Parathyroid adenoma (tissue), 2 donors: ENCODE measurements around the gene LRRTM4.

ENCODE experiments used
- H2AFZ ChIP-seq: fragments of 300-600 bp; sonication (generic); one replicate; pipeline ENCODE4 v1.7.0; 2017; ENCODE audit warnings: antibody characterized with exemption, mild to moderate bottlenecking
- H3K27ac ChIP-seq: fragments of 300-600 bp; sonication (generic); one replicate; pipeline ENCODE4 v1.7.0; 2017
- H3K27me3 ChIP-seq: fragments of 300-600 bp; sonication (generic); one replicate; pipeline ENCODE4 v1.7.0; 2017; ENCODE audit warnings: low read length; ENCODE audit not compliant: control insufficient read depth, insufficient read depth
- H3K36me3 ChIP-seq: fragments of 300-600 bp; sonication (generic); one replicate; pipeline ENCODE4 v1.7.0; 2017; ENCODE audit warnings: low read length; ENCODE audit not compliant: control insufficient read depth, insufficient read depth
- H3K4me1 ChIP-seq: fragments of 300-600 bp; sonication (generic); one replicate; pipeline ENCODE4 v1.7.0; 2017; ENCODE audit warnings: control low read depth
- H3K4me2 ChIP-seq: fragments of 300-600 bp; sonication (generic); one replicate; pipeline ENCODE4 v1.7.0; 2017; ENCODE audit warnings: low read length
- H3K4me3 ChIP-seq: fragments of 300-600 bp; sonication (generic); one replicate; pipeline ENCODE4 v1.7.0; 2017; ENCODE audit warnings: low read depth, low read length
- H3K79me2 ChIP-seq: fragments of 300-600 bp; sonication (generic); one replicate; pipeline ENCODE4 v1.7.0; 2017; ENCODE audit warnings: control low read depth
- H3K9ac ChIP-seq: fragments of 300-600 bp; sonication (generic); one replicate; pipeline ENCODE4 v1.7.0; 2017; ENCODE audit warnings: mild to moderate bottlenecking
- H3K9me3 ChIP-seq: fragments of 300-600 bp; sonication (generic); one replicate; pipeline ENCODE4 v1.7.0; 2017; ENCODE audit warnings: low read length; ENCODE audit not compliant: control insufficient read depth
- TF ChIP-seq, protein P1 (sequence below): fragments of 300-600 bp; sonication (generic); IDR thresholded peaks from one replicate; pipeline ENCODE4 v1.7.0; 2017; ENCODE audit warnings: antibody characterized with exemption, mild to moderate bottlenecking
- donor health status: primary hyperparathyroidism.

Gene LRRTM4

DNA sequence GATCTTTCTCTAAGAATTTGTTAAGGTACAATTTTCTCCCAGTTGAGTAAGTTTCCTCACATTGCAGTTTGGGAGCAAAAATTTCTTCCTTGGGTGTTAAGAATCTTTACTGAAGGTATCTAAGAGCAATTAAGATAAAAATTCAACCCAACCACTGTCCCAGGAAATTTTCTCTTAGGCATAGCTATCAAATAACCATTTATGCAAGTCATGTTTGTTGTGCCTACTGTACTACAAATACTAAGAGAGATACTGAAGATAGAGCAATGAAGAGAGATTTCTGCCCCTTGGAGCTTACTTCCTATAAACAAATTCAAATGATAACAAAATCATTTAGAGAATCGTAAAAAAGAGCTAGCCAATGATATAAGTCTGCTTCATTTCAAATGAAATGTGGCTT is 402.8 kb downstream of the LRRTM4 start:
- no peaks in the 10 kb centered on the region for H3K27me3 ChIP-seq
- no peaks in the 10 kb centered on the region for H3K79me2 ChIP-seq
- no peaks in the 10 kb centered on the region for H3K4me1 ChIP-seq
- H3K27ac ChIP-seq = no peak overlapping the region
- no peak overlapping the region for H3K9ac ChIP-seq
- H3K36me3 ChIP-seq = no peaks in the 10 kb centered on the region
- TF ChIP-seq, protein P1, sequence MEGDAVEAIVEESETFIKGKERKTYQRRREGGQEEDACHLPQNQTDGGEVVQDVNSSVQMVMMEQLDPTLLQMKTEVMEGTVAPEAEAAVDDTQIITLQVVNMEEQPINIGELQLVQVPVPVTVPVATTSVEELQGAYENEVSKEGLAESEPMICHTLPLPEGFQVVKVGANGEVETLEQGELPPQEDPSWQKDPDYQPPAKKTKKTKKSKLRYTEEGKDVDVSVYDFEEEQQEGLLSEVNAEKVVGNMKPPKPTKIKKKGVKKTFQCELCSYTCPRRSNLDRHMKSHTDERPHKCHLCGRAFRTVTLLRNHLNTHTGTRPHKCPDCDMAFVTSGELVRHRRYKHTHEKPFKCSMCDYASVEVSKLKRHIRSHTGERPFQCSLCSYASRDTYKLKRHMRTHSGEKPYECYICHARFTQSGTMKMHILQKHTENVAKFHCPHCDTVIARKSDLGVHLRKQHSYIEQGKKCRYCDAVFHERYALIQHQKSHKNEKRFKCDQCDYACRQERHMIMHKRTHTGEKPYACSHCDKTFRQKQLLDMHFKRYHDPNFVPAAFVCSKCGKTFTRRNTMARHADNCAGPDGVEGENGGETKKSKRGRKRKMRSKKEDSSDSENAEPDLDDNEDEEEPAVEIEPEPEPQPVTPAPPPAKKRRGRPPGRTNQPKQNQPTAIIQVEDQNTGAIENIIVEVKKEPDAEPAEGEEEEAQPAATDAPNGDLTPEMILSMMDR = no peak
- H3K4me2 ChIP-seq = no peak overlapping the region
- H2AFZ ChIP-seq = no peak overlapping the region
- H3K9me3 ChIP-seq = no peaks in the 10 kb centered on the region
- no peak overlapping the region for H3K4me3 ChIP-seq

DNA sequence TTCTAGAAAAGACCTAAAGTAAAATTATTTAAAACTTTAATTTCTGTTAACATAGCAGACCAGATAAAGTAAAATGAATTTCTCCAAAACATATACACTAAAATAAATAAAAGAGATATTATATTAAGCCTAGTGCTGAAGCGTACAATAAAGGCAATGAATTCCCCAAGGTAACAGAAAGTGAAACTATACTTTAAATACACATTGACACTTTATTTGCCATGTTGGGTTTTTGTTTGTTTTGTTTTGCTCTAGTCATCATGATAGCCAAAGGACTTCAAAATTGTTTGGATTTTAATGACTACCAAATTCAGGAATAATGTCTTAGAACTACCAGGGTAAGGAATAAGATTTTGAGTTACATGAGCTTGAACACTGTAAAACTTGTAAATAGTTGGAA is 413.3 kb downstream of the LRRTM4 start:
- H3K9me3 ChIP-seq = no peaks in the 10 kb centered on the region
- H3K36me3 ChIP-seq = no peaks in the 10 kb centered on the region
- H3K27ac ChIP-seq = no peak overlapping the region
- H3K4me1 ChIP-seq = no peaks in the 10 kb centered on the region
- no peaks in the 10 kb centered on the region for H3K27me3 ChIP-seq
- H3K4me3 ChIP-seq = no peak overlapping the region
- no peak overlapping the region for H2AFZ ChIP-seq
- TF ChIP-seq, protein P1 = no peak
- H3K79me2 ChIP-seq = no peaks in the 10 kb centered on the region
- no peak overlapping the region for H3K4me2 ChIP-seq
- no peak overlapping the region for H3K9ac ChIP-seq

DNA sequence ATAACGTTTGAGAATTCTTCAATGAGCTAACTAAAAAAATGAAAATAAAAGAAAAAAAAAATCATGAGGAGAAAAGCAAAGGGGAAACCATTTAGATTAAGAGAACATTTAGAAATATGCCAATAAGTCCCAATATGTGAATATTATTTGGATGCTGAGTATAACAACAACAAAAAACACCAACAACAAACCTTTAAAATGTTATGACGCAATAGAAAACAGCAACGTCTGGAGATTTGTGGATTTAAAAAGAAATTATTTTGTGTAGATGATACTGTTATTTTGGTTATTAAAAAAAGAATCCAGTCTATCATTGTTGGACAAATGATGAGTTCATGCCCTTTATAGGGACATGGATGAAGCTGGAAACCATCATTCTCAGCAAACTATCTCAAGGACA is 417.2 kb downstream of the LRRTM4 start:
- no peak overlapping the region for H2AFZ ChIP-seq
- no peak overlapping the region for H3K4me2 ChIP-seq
- H3K9ac ChIP-seq = no peak overlapping the region
- no peaks in the 10 kb centered on the region for H3K4me1 ChIP-seq
- H3K79me2 ChIP-seq = no peaks in the 10 kb centered on the region
- TF ChIP-seq, protein P1 = no peak
- H3K9me3 ChIP-seq = no peaks in the 10 kb centered on the region
- no peak overlapping the region for H3K27ac ChIP-seq
- no peaks in the 10 kb centered on the region for H3K36me3 ChIP-seq
- no peak overlapping the region for H3K4me3 ChIP-seq
- H3K27me3 ChIP-seq = no peaks in the 10 kb centered on the region

DNA sequence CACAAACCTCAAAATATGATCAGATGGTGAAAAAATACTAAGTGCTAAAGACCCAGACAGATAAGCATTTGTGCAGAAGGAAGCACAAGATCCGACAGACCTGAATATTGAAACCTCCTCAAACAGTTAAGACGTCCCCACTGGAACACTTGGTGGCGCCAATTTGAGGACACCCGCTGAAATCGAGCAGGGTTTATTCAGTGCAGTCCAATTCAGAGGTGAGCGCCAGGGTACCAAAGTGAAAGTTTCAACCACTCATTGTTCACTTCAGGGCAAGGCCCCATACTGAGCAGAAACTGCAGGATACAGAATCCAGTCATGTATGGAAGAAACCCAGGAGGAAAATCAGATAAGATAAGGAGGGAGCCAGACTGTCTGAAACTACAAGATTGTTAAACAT is 417.6 kb downstream of the LRRTM4 start:
- Histone ChIP-seq H3K9me3 (no peaks in the 10 kb centered on the region), H3K36me3 (no peaks in the 10 kb centered on the region), H3K27me3 (no peaks in the 10 kb centered on the region), H3K9ac (no peak overlapping the region), H3K79me2 (no peaks in the 10 kb centered on the region), H3K4me1 (no peaks in the 10 kb centered on the region), H3K27ac (no peak overlapping the region), H3K4me3 (no peak overlapping the region), H2AFZ (no peak overlapping the region), H3K4me2 (no peak overlapping the region)
- TF ChIP-seq, protein P1 = no peak

DNA sequence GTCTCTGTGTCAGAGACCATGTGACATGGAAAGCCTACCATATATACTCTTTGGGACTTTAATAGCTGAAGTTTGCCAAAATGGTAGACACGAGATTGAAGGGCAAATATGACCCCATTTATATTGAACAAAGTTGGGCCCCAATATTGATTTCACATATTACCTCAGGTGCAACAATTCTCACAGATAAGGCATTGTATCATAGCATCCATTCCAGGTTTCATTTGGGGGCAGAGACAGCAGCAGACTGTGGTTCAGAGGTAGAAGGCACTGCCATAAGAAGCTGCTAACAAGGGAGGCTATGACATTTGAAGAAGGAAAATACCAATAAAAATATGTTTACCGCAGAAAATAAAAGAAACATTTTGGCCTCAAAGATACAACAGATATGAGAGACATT is 419.2 kb downstream of the LRRTM4 start:
- Histone ChIP-seq H2AFZ (no peak overlapping the region), H3K4me3 (no peak overlapping the region), H3K27ac (no peak overlapping the region), H3K9ac (no peak overlapping the region), H3K79me2 (no peaks in the 10 kb centered on the region), H3K9me3 (no peaks in the 10 kb centered on the region), H3K27me3 (no peaks in the 10 kb centered on the region), H3K4me1 (no peaks in the 10 kb centered on the region), H3K36me3 (no peaks in the 10 kb centered on the region), H3K4me2 (no peak overlapping the region)
- TF ChIP-seq, protein P1 = no peak
